ENCODE measurements around the gene KY.

The KY gene

DNA sequence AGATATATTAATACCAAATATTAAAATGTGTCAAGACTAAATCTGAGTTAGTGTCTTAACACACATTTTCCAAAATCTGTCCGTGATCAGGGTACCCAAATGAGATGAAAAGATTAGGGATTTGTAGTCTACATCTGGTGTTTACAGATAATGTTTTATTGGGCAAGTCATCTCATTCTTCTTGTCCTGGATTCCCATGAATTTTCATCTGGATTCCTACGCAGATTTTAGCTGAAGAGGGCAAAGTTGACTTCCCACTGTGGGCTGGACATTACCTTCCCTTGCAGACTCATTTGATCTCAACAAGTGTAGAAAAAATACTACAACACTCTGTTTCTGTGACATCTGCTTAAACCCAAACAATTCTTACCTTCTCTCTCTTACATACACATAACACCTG, 85.8 kb downstream of the KY start:
- Histone ChIP-seq H3K9me3 (ENCODE audit: control insufficient read depth, insufficient read depth, low read length) (no peaks in the 10 kb centered on the region), H3K4me1 (ENCODE audit: insufficient read depth, low read length) (peaks cover 6% of the 10 kb centered on the region), H3K36me3 (ENCODE audit: insufficient read depth, low read length) (no peaks in the 10 kb centered on the region), H3K9ac (ENCODE audit: low read depth, low read length) (no peak overlapping the region)

DNA sequence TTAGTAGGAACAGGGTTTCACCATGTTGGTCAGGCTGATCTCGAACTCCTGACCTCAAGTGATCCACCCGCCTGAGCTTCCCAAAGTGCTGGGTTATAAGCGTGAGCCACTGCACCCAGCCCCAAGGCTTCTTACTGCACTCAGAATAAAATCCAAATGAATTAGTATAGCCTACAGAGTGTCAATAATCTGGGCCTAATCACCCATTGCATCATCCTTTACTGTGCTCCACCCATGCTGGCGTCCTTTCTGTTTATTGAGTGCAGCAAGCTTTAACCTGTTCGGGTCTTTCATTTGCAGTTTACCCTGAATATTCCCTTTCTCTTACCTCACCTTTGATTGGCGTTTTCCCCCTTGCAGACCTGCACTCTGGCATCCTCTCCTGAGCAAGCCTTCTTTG, 87.2 kb downstream of the KY start:
- Histone ChIP-seq H3K9me3 (ENCODE audit: control insufficient read depth, insufficient read depth, low read length) (no peaks in the 10 kb centered on the region), H3K9ac (ENCODE audit: low read depth, low read length) (no peak overlapping the region), H3K36me3 (ENCODE audit: insufficient read depth, low read length) (no peaks in the 10 kb centered on the region), H3K4me1 (ENCODE audit: insufficient read depth, low read length) (peaks cover 6% of the 10 kb centered on the region)

DNA sequence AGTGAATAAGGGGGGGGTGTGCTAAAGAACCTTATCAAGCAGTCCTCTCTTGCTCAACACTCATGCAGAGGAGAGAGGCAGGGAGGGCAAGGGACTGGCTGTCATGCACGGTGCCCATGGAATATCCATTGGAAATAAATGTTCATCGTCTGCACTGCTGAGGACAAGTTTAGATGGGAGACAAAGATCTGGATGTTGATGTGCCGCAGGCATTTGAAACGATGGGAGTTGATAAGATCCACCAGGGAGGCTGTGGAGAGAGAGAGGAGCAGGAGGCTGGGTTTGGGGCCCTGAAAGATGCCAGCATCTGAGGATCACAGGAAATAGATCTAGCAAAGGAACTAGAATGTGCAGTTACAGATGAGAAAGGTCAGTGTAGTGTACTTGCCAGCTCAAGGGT, 88.8 kb downstream of the KY start:
- no peaks in the 10 kb centered on the region for H3K36me3 ChIP-seq (ENCODE audit: insufficient read depth, low read length)
- no peaks in the 10 kb centered on the region for H3K9me3 ChIP-seq (ENCODE audit: control insufficient read depth, insufficient read depth, low read length)
- no peak overlapping the region for H3K9ac ChIP-seq (ENCODE audit: low read depth, low read length)
- peaks cover 6% of the 10 kb centered on the region for H3K4me1 ChIP-seq (ENCODE audit: insufficient read depth, low read length)

DNA sequence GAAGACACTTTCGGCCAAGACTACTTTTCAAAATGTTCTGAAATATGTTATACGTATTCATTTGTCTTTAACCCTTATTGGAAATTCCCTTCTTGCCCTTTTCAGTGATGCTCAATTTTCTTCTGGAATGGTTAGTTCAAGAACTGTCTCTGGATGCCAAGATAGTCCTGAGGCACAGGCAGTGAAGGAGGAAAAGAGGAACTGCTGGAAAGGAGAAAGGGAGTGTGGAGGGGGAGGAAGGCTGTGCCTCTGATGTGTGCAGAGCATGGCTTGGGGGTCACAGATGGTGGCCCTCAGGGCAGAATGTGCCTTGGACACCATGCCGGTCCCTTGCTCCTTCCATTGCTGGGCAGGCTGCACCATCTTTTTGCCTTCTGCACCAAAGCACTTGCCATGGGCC, 91.2 kb downstream of the KY start:
- Histone ChIP-seq H3K9ac (ENCODE audit: low read depth, low read length) (no peak overlapping the region), H3K9me3 (ENCODE audit: control insufficient read depth, insufficient read depth, low read length) (no peaks in the 10 kb centered on the region), H3K4me1 (ENCODE audit: insufficient read depth, low read length) (peaks cover 6% of the 10 kb centered on the region), H3K36me3 (ENCODE audit: insufficient read depth, low read length) (no peaks in the 10 kb centered on the region)

Measured in ES-I3 (cell line).